GM13977 (cell line): ENCODE results near the gene PDE1A.
"Not testable (repeated sequence)": the region's sequence is repeated elsewhere in the genome, so short reads cannot be mapped to it uniquely, and the experiment has no call there.

Source experiments
- DNase-seq: peaks from one replicate; pipeline ENCODE4 v3.0.0; 2012; ENCODE audit warnings: low spot score
- in situ Hi-C: fragments of 300-500 bp; cut with MboI; formaldehyde crosslinking; loops from one replicate; pipeline ENCODE4 v1.12.0; 2022; ENCODE audit warnings: low sequenced_read_pairs, low pct_unique_long_range_greater_than_20kb, mixed read lengths, inconsistent platforms; ENCODE audit not compliant: unreplicated experiment
- TF ChIP-seq, protein P1 (sequence below): IDR thresholded peaks from 2 replicates; pipeline ENCODE4 v1.5.1; 2012; ENCODE audit warnings: mild to moderate bottlenecking, control low read depth; ENCODE audit not compliant: insufficient read depth; ENCODE audit errors: extremely low read depth, missing control alignments

Gene PDE1A

GRCh38 chr2:182300608-182301007 lies 126.2 kb downstream of the PDE1A start:
- TF ChIP-seq, protein P1, sequence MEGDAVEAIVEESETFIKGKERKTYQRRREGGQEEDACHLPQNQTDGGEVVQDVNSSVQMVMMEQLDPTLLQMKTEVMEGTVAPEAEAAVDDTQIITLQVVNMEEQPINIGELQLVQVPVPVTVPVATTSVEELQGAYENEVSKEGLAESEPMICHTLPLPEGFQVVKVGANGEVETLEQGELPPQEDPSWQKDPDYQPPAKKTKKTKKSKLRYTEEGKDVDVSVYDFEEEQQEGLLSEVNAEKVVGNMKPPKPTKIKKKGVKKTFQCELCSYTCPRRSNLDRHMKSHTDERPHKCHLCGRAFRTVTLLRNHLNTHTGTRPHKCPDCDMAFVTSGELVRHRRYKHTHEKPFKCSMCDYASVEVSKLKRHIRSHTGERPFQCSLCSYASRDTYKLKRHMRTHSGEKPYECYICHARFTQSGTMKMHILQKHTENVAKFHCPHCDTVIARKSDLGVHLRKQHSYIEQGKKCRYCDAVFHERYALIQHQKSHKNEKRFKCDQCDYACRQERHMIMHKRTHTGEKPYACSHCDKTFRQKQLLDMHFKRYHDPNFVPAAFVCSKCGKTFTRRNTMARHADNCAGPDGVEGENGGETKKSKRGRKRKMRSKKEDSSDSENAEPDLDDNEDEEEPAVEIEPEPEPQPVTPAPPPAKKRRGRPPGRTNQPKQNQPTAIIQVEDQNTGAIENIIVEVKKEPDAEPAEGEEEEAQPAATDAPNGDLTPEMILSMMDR, result no peak
- DNase-seq, result no peak
- in situ Hi-C loops, result no loop called here

DNA sequence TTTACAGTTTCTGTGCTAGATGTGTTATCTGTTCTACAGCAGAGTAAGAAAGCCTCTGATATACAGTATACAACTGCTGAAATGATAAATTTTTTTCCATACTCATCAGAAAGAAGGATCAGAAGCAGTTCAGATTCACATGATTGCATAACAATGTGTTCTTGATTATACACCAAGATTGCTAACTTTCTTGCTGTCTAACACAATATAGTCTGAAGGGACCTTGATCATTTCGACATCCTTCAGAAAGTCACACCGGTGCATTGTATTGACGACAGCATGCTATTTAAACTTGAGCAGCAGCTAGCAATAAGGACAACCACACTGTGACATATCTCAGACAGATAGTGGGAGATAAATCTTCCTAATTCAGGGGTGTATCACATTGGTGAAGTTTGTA lies 127.2 kb downstream of the PDE1A start:
- in situ Hi-C loops, result no loop called here
- TF ChIP-seq, protein P1, result no peak
- DNase-seq, result no peak

DNA sequence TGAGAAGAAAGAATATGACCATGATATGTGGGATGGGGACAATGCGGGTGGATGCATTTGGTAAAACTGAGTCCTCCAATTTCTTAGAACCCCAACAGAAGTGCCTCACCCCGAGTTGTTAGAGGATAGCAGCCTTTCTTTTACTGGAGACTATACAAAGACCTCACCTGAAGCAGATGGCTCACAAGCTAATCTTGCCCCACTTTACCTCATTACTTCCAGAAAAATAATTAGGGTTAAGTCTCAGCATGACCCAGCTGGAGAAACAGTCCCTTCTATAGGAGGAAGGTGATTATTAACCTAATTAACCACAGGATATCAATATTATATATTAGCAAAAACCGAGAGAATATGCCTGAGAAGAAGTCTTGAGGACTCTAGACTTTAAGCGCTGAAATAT lies 128.4 kb downstream of the PDE1A start:
- in situ Hi-C loops, result no loop called here
- no peak for DNase-seq
- TF ChIP-seq, protein P1, result no peak

DNA sequence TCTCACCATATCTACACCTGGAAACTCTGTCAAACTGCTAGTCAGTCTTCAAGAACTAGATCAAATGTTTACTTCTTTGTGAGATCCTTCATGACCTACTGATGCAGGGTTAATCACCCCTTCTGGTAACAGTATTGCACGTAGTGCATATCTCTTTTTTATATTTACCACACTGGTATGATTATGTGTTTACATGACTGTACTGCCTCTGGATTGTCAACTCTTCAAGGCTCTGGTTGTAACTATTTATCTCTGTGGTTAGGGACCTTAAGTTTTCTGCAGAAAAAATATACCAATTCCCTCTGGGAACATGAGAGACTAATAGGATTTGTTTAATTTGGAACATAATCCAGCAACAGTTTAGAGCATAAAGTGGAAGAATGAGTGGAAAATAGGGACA lies 135.5 kb downstream of the PDE1A start:
- in situ Hi-C loops, result no loop called here
- TF ChIP-seq, protein P1, result no peak
- no peak for DNase-seq

DNA sequence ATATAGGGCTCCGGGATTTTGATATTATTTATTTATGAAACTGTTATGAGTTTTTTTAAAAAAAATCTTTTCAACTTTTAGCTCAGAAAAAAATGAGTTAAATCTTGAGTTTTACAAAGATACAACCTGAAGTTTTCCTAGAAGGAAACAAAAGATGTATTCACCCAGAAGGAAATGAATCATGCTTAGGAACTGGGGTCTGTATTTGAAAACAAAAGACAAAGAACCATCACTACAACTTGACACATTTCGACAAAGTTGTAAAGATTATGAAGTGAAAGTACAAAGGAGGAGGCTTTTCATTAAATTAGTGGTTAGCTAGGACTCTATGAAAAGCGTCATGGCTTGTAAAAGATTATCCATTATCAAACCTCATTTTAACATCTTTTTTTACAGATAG lies 143.3 kb downstream of the PDE1A start:
- TF ChIP-seq, protein P1, result no peak
- DNase-seq, result no peak
- in situ Hi-C loops, result no loop called here

DNA sequence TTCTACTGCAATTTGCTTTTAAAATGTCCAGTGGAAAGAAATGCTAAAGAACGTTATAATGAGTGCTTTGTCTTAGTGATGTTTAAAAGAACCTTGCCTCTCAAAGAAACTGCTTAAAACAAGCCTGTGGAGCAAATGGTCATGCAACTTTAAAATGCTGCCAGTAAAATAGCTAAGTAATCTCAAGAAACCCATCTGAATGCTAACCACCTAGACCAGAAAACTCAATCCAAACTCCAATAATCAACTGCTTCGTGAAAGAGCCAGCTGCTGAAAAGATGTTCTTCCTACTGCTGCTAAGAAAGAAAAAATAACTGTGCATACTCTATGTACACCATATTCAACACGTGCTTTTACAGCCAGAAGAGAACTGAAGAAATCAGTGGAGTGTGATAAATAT lies 145.6 kb downstream of the PDE1A start:
- TF ChIP-seq, protein P1, result no peak
- in situ Hi-C loops, result no loop called here
- DNase-seq, result no peak

DNA sequence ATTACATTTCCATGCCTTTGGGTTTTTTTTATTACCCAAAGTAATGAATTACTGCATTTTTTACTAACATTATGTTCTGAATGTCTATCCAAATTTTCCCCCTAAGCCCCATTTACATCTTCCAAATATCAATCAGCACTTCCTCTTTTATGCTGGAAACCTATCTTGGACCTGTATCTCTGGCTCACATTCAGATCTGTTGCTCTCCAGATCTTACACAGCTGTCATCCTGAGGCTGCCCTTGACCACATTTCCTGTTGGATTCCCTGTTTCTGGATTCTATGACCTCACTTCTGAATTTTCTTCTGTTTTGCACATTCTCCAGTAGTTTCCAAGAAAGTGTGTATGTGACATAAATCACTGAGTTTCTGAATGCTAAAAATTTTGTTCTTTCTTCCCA lies 146.7 kb downstream of the PDE1A start:
- TF ChIP-seq, protein P1, result no peak
- DNase-seq, result no peak
- in situ Hi-C loops, result no loop called here

- DNase-seq, in situ Hi-C loops: not testable (repeated sequence)
Observed at GRCh38 chr2:182276662-182277061, 150.2 kb downstream of the PDE1A start.
